Osteoblast (primary cell): ENCODE results near the gene MGAT4A. TPM values are rescaled to one million over a fixed set of nuclear protein-coding genes. Genes with fewer than 3 reads are reported as not detected.

Experiments used
- DNase-seq: peaks from one replicate; pipeline ENCODE4 v3.0.0; 2011; ENCODE audit warnings: low spot score, mixed read lengths; ENCODE audit not compliant: insufficient read length; ENCODE audit errors: missing footprints
- H2AFZ ChIP-seq: 2 replicates; pipeline ENCODE4 v1.6.0; 2011; ENCODE audit warnings: mild to moderate bottlenecking, low read length
- H3K27ac ChIP-seq: 2 replicates; pipeline ENCODE4 v1.5.1; 2011; ENCODE audit warnings: mild to moderate bottlenecking, low read depth, low read length, moderate library complexity
- H3K27me3 ChIP-seq: 2 replicates; pipeline ENCODE4 v1.6.0; 2012; ENCODE audit warnings: mild to moderate bottlenecking, control low read depth, inconsistent platforms, low read length, moderate library complexity; ENCODE audit not compliant: insufficient read depth
- H3K36me3 ChIP-seq: 2 replicates; pipeline ENCODE4 v1.5.1; 2011; ENCODE audit warnings: mild to moderate bottlenecking, low read length, control low read depth, moderate library complexity; ENCODE audit not compliant: insufficient read depth
- H3K4me1 ChIP-seq: 2 replicates; pipeline ENCODE4 v1.5.1; 2011; ENCODE audit warnings: mild to moderate bottlenecking, low read length, control low read depth, moderate library complexity; ENCODE audit not compliant: insufficient read depth
- H3K4me2 ChIP-seq: 2 replicates; pipeline ENCODE4 v1.6.0; 2011; ENCODE audit warnings: mild to moderate bottlenecking, low read length; ENCODE audit not compliant: insufficient read depth
- H3K4me3 ChIP-seq: fragments of 200-600 bp; sonication (generic); 3 replicates; pipeline ENCODE4 v1.5.1; 2012; ENCODE audit warnings: mild to moderate bottlenecking, low read length, inconsistent platforms; ENCODE audit not compliant: insufficient read depth
- H3K79me2 ChIP-seq: 2 replicates; pipeline ENCODE4 v1.6.0; 2012; ENCODE audit warnings: mild to moderate bottlenecking, low read length, control low read depth, inconsistent platforms; ENCODE audit not compliant: insufficient read depth
- H3K9me3 ChIP-seq: 2 replicates; pipeline ENCODE4 v1.5.1; 2011; ENCODE audit warnings: low read depth, low read length, control low read depth
- H4K20me1 ChIP-seq: 2 replicates; pipeline ENCODE4 v1.6.0; 2012; ENCODE audit warnings: mild to moderate bottlenecking, low read length, control low read depth; ENCODE audit not compliant: insufficient read depth
- CTCF ChIP-seq: IDR thresholded peaks from 2 replicates; pipeline ENCODE4 v1.5.1; 2011; ENCODE audit warnings: mild to moderate bottlenecking, low read depth, low read length, moderate library complexity; ENCODE audit errors: extremely low read depth
- total RNA-seq: library from RNA; depleted of rRNA; stranded (reverse); fragments of >200 nt; gene quantifications from 2 replicates; pipeline ENCODE4 v1.2.3, GENCODE V29; 2012

The MGAT4A gene
- total RNA-seq, 1 donor, result 0.36 TPM

- peak overlapping the region; percentile 94 for H3K4me3 ChIP-seq
- peaks cover 15% of the 10 kb centered on the region for H4K20me1 ChIP-seq
- no peaks in the 10 kb centered on the region for H3K9me3 ChIP-seq
- H3K79me2 ChIP-seq, result peaks cover 77% of the 10 kb centered on the region
- peak; percentile 93 for DNase-seq
- peak overlapping the region; percentile 94 for H3K27ac ChIP-seq
- TF ChIP-seq CTCF, result no peak
- H3K4me1 ChIP-seq, result peaks cover 23% of the 10 kb centered on the region
- peaks cover 45% of the 10 kb centered on the region for H3K36me3 ChIP-seq
- H3K4me2 ChIP-seq, result peak overlapping the region; percentile 89
- H3K27me3 ChIP-seq, result no peaks in the 10 kb centered on the region
- H2AFZ ChIP-seq, result peak overlapping the region; percentile 65
Observed at GRCh38 chr2:98608962-98609604, 121.8 kb downstream of the MGAT4A start.

DNA sequence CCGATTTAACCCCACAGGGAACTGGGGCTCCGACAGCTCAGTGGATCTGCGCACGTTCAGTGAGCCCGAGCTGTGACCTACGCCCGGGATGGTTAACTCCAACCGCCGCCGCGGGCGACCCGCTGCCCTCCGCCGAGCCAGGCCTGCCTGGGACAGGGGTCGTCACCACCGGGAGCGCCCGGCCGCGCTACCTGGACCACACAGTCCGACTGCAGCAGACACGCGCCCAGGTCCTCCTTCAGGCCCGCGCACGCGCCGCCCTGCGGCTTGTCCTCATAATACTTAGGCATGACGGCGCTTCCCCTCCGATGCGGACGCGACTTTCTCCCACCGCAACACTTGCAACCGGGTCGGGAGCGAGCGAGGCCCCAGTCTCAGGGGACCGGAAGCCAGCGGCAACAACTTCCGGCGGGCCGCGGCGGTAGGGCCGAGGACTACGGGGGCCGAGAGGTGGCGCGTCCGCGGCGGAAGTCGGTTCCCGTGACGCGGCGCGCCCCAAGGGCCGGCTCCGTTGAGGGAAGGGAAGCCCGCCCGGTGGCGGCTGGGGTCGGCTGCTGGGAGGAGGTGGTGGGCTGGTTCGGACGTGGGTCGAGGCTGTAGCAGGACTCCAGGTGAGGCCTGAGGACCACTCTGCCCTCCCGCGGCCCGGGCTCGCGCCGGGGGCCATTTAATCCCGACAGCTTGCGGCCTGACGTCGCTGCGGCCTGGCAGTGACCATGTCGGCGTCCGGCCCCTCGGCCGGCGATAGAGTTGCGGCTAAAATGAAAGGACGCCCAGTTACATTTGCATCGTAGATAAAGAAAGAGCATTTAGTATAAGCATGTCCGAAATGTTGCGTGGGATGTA lies 122.6 kb downstream of the MGAT4A start, which contains the start of the genes COA5 and UNC50:
Gene COA5, minus strand, starts transcription at position 397 of the 846 bp plus-strand sequence. Its CDS starts 107 bp downstream, at position 290.
Gene UNC50, plus strand, starts transcription at position 474 of the 846 bp plus-strand sequence. CDS start 1,171 bp downstream, outside the sequence.
- H4K20me1 ChIP-seq, result peaks cover 11% of the 10 kb centered on the region
- H3K27ac ChIP-seq, result peak within 1 kb of the TSS; percentile 94
- H3K27me3 ChIP-seq, result no peaks in the 10 kb centered on the region
- H3K79me2 ChIP-seq, result peaks cover 79% of the 10 kb centered on the region
- no peaks in the 10 kb centered on the region for H3K9me3 ChIP-seq
- peaks cover 23% of the 10 kb centered on the region for H3K4me1 ChIP-seq
- peak within 1 kb of the TSS; percentile 94 for H3K4me3 ChIP-seq
- H3K4me2 ChIP-seq, result peak within 1 kb of the TSS; percentile 89
- H3K36me3 ChIP-seq, result peaks cover 38% of the 10 kb centered on the region
- H2AFZ ChIP-seq, result peak within 1 kb of the TSS; percentile 91
- no peak for TF ChIP-seq CTCF
- DNase-seq, result peak; percentile 98

DNA sequence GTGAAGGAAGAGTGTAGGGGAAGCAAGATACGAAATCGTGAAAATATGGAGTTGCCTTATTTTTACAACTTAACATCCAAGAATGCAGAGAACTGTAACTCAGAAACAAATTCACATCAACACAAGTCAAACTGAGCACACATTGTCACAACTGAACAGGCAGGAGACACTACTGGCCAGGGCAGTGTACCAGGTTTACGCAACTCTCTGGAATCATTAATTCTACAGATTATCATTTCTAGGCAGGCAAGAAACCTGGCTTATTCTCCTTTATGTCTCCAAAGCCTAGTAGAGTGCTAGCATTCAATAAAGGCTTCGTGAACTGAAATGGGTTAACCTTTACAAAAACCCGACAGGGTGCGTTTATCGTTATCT lies 123.2 kb downstream of the MGAT4A start:
- Histone ChIP-seq H3K4me2 (peak overlapping the region; percentile 89), H3K9me3 (no peaks in the 10 kb centered on the region), H3K36me3 (peaks cover 32% of the 10 kb centered on the region), H4K20me1 (peaks cover 11% of the 10 kb centered on the region), H3K27ac (peak overlapping the region; percentile 94), H3K27me3 (no peaks in the 10 kb centered on the region), H3K79me2 (peaks cover 79% of the 10 kb centered on the region), H2AFZ (peak overlapping the region; percentile 91), H3K4me3 (peak overlapping the region; percentile 94), H3K4me1 (peaks cover 23% of the 10 kb centered on the region)
- no peak for TF ChIP-seq CTCF
- DNase-seq, result no peak

- H3K27ac ChIP-seq, result peak overlapping the region; percentile 94
Observed at GRCh38 chr2:98607104-98607503, 123.8 kb downstream of the MGAT4A start.

More at GRCh38 chr2:98607104-98607503, 123.8 kb downstream of the MGAT4A start:
- no peak for TF ChIP-seq CTCF
- peak overlapping the region; percentile 89 for H3K4me2 ChIP-seq
- H3K4me3 ChIP-seq, result peak overlapping the region; percentile 94
- DNase-seq, result no peak
- H3K9me3 ChIP-seq, result no peaks in the 10 kb centered on the region
- peaks cover 23% of the 10 kb centered on the region for H3K4me1 ChIP-seq
- peaks cover 79% of the 10 kb centered on the region for H3K79me2 ChIP-seq
- H3K36me3 ChIP-seq, result peaks cover 26% of the 10 kb centered on the region
- peaks cover 11% of the 10 kb centered on the region for H4K20me1 ChIP-seq
- no peak overlapping the region for H2AFZ ChIP-seq
- H3K27me3 ChIP-seq, result no peaks in the 10 kb centered on the region
